ENCODE results near the gene SPRYD7.
"Not testable (repeated sequence)": the region's sequence is repeated elsewhere in the genome, so short reads cannot be mapped to it uniquely, and the experiment has no call there.

The SPRYD7 gene

DNA sequence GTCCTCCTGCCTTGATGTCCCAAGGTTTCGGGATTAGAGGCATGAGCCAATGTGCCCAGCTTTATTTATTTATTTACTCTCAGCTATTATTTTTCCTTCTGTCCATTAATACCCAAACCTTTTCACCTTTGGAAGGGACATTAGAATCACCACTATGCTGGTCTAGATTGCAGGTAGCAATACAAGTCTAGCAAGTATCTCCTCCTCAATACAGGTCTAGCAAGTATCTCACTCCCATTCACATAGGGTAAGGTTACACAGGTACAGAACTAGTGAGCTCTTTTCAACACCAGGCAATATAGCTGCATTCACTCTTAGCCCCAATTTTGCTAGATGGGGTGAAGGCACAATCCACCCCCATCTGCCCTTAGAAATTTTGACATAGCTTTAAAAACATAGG, 17.4 kb upstream of the SPRYD7 start:
- H3K9me3 ChIP-seq, result no peaks in the 10 kb centered on the region
- no peak overlapping the region for H3K4me3 ChIP-seq (ENCODE audit: low read depth, low read length)
- TF ChIP-seq CTCF (IDR thresholded peaks at IDR 0.05; ENCODE audit: low read depth, low read length), result no peak
- no peaks in the 10 kb centered on the region for H3K27me3 ChIP-seq
- H3K36me3 ChIP-seq, result no peaks in the 10 kb centered on the region
- no peak for DNase-seq
- H3K4me1 ChIP-seq, result no peaks in the 10 kb centered on the region

DNA sequence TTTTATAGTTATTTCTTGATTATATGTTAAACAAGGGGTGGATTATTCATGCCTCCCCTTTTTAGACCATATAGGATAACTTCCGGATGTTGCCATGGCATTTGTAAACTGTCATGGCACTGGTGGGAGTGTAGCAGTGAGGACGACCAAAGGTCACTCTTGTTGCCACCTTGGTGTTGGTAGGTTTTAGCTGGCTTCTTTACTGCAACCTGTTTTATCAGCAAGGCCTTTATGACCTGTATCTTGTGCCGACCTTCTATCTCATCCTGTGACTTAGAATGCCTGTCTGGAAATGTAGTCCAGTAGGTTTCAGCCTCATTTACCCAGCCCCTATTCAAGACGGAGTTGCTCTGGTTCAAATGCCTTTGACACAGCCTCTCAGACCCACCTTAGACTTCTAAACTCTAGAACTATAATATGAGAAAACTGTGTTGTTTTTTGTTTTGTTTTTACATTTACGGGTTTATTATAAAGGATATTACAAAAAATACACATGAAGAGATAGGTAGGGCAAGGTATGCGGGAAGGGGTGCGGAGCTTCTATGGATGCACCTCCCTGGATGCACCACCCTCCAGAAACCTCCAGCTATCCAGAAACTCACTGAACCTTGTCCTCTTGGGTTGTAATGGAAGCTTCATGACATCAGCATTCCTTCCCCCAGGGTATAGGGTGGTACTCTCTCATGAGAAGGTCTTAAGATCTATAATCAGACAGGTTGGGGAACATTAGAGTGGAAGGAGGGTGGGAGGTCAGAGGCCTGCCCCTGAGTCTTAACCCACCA, 15.8 kb upstream of the SPRYD7 start:
- DNase-seq, result no peak
- Histone ChIP-seq H3K27me3 (no peaks in the 10 kb centered on the region; the same call in 1 of the 2 replicates), H3K4me1 (no peaks in the 10 kb centered on the region), H3K36me3 (no peaks in the 10 kb centered on the region), H3K4me3 (ENCODE audit: low read depth, low read length) (no peak overlapping the region), H3K9me3 (no peaks in the 10 kb centered on the region)
- no peak for TF ChIP-seq CTCF (IDR thresholded peaks at IDR 0.05; ENCODE audit: low read depth, low read length)

GRCh38 chr13:49948777-49949270, 12.7 kb upstream of the SPRYD7 start:
- H3K27me3 ChIP-seq; H3K4me3 ChIP-seq (ENCODE audit: low read depth, low read length); DNase-seq; H3K36me3 ChIP-seq; H3K9me3 ChIP-seq; H3K4me1 ChIP-seq: not testable (repeated sequence)

- TF ChIP-seq CTCF (IDR thresholded peaks at IDR 0.05; ENCODE audit: low read depth, low read length), result no peak
- no peaks in the 10 kb centered on the region for H3K4me1 ChIP-seq
- no peaks in the 10 kb centered on the region for H3K36me3 ChIP-seq
- H3K9me3 ChIP-seq, result no peaks in the 10 kb centered on the region
- H3K27me3 ChIP-seq, result peaks cover 6% of the 10 kb centered on the region
- H3K4me3 ChIP-seq (ENCODE audit: low read depth, low read length), result no peak overlapping the region
- DNase-seq, result no peak
Observed at GRCh38 chr13:49939321-49939720, 3.2 kb upstream of the SPRYD7 start.

GRCh38 chr13:49938921-49939320, 2.8 kb upstream of the SPRYD7 start:
- no peak for DNase-seq
- H3K4me3 ChIP-seq (ENCODE audit: low read depth, low read length), result no peak overlapping the region
- H3K27me3 ChIP-seq, result peaks cover 6% of the 10 kb centered on the region
- no peaks in the 10 kb centered on the region for H3K9me3 ChIP-seq
- H3K4me1 ChIP-seq, result no peaks in the 10 kb centered on the region
- no peak for TF ChIP-seq CTCF (IDR thresholded peaks at IDR 0.05; ENCODE audit: low read depth, low read length)
- no peaks in the 10 kb centered on the region for H3K36me3 ChIP-seq

- no peak for DNase-seq
- Histone ChIP-seq H3K4me3 (ENCODE audit: low read depth, low read length) (no peak overlapping the region), H3K36me3 (no peaks in the 10 kb centered on the region), H3K4me1 (no peaks in the 10 kb centered on the region), H3K27me3 (peaks cover 6% of the 10 kb centered on the region), H3K9me3 (no peaks in the 10 kb centered on the region)
- no peak for TF ChIP-seq CTCF (IDR thresholded peaks at IDR 0.05; ENCODE audit: low read depth, low read length)
Observed at GRCh38 chr13:49938314-49938713, 2.2 kb upstream of the SPRYD7 start.
